Astrocyte of the spinal cord (primary cell): ENCODE results near the gene COL4A2.

ENCODE experiments used
- DNase-seq: peaks from one replicate; pipeline ENCODE4 v3.0.0; 2011; ENCODE audit warnings: low read depth, low spot score
- H3K4me3 ChIP-seq: 2 replicates; pipeline ENCODE4 v1.5.1; 2011; ENCODE audit warnings: low read depth, mild to moderate bottlenecking, low read length, moderate library complexity
- in situ Hi-C: cut with HindIII; loops from 2 replicates; pipeline ENCODE4 v1.10.0; 2017; ENCODE audit warnings: low sequenced_read_pairs
- TF ChIP-seq, protein P1 (sequence below): IDR thresholded peaks from 2 replicates; pipeline ENCODE4 v1.5.1; 2012; ENCODE audit warnings: low read depth, mild to moderate bottlenecking, low read length, inconsistent platforms

Gene COL4A2

GRCh38 chr13:110414283-110414682 lies 107.2 kb downstream of the COL4A2 start:
- no peak for DNase-seq
- no peak overlapping the region for H3K4me3 ChIP-seq
- in situ Hi-C loops: no loop called here
- TF ChIP-seq, protein P1, sequence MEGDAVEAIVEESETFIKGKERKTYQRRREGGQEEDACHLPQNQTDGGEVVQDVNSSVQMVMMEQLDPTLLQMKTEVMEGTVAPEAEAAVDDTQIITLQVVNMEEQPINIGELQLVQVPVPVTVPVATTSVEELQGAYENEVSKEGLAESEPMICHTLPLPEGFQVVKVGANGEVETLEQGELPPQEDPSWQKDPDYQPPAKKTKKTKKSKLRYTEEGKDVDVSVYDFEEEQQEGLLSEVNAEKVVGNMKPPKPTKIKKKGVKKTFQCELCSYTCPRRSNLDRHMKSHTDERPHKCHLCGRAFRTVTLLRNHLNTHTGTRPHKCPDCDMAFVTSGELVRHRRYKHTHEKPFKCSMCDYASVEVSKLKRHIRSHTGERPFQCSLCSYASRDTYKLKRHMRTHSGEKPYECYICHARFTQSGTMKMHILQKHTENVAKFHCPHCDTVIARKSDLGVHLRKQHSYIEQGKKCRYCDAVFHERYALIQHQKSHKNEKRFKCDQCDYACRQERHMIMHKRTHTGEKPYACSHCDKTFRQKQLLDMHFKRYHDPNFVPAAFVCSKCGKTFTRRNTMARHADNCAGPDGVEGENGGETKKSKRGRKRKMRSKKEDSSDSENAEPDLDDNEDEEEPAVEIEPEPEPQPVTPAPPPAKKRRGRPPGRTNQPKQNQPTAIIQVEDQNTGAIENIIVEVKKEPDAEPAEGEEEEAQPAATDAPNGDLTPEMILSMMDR: no peak

GRCh38 chr13:110414931-110415330 lies 107.8 kb downstream of the COL4A2 start:
- TF ChIP-seq, protein P1: no peak
- in situ Hi-C loops: no loop called here
- no peak overlapping the region for H3K4me3 ChIP-seq
- DNase-seq: no peak

DNA sequence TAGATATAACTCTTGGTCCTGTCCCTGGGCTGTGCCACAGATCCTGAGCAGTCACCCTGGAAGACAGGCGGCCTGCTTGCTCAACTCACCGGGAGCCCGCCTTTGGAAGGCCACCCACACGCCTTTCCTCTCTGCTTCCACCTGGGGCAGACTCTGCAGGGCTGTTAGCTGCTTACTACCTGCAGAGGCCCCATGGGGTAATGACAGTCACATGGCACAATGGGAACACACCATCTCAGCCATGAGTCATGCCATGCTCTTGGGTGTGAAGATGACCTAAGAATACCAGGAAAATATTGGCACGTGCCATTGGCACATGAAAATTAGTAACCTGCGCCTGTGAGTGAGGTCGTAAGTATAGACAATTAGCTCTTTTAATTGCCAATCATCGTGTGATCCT lies 108.6 kb downstream of the COL4A2 start:
- H3K4me3 ChIP-seq: no peak overlapping the region
- no peak for DNase-seq
- in situ Hi-C loops: no loop called here
- TF ChIP-seq, protein P1: no peak

DNA sequence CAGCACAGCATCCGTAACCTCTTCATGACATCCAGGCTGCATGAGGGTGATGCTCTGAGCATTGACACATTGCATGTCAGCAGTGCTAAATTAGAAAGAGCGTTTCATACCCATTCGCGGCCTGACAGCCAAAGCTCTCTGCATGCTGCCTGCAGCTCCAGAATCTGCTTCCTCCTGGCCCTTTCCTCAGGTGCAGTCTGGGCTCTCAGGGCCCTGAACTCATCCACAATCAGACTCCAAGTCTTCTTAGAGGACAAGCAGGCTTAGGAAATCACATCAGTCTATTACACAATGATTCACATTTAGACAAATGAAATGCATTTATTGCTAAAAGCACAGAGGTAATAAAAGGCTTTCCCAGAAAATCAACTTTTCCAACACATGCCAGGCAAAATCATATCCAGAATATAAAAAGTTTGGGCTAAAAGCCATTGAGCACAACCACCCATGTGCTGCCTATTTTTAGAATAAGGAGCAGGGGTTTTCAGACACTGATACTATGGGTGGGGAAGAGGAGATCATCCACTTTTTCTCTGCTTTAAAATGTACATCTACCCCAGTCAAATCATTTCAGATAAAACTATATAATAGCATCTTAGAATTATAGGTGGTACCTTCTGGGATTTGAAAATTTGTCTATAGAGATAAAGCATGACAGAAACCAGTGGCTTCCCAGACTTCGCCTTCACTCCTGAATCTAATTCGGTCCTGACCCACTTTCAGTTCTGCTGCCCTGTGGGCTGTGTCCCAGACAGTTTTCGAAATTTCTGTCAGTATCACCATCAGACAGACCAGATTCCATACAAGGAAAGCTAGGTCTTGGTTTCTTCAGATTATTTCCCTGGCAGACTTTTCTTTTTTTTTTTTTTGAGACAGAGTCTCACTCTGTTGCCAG lies 109.3 kb downstream of the COL4A2 start:
- in situ Hi-C loops: no loop called here
- TF ChIP-seq, protein P1: no peak
- no peak overlapping the region for H3K4me3 ChIP-seq
- DNase-seq: no peak

DNA sequence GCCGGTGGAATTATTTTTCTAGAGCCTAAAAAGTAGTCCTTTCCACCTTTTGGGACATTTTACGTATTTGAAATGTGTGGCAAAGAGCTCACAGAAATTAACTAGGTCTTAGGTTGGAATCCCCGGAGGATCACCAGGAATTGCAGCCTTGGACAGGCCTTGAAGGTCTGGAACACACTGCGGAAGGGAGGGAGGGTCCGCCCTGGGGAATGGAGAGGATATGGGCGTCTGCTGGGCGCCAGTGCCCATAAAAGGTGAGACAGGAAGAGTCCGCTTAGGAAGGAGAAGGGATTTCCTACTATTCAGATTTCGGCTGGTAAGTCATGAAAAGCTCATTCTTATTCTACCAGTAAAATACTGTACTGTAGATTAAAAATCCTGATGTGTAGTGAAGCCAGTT lies 111.9 kb downstream of the COL4A2 start:
- in situ Hi-C loops: no loop called here
- DNase-seq: no peak
- H3K4me3 ChIP-seq: no peak overlapping the region
- TF ChIP-seq, protein P1: no peak

- TF ChIP-seq, protein P1: no peak
- peak; percentile 87 for DNase-seq
- H3K4me3 ChIP-seq: no peak overlapping the region
- in situ Hi-C loops: no loop called here
These were observed 112.3 kb downstream of the COL4A2 start for GRCh38 chr13:110419381-110419791.
